Tibial artery (tissue), 4 donors: ENCODE results near the gene RASSF4.

ENCODE experiments used
- DNase-seq, 2 donors: peaks; one replicate each; pipeline ENCODE4 v3.0.0-alpha.2; 2019
- H3K27ac ChIP-seq, 2 donors: fragments of 200-600 bp; sonication (generic) in 1 of 2; 1 replicate in 1 of 2; 2 replicates in 1 of 2; pipeline ENCODE4 v1.5.1; 2018 to 2019; ENCODE audit warnings: mild to moderate bottlenecking in 1 of 2
- H3K27me3 ChIP-seq, 2 donors: fragments of 200-600 bp; sonication (generic) in 1 of 2; one replicate each; pipeline versions ENCODE4 v1.5.1 to v1.6.0; 2016 to 2019
- H3K36me3 ChIP-seq, 3 donors: fragments of 200-600 bp; sonication (generic) in 2 of 3; one replicate each; pipeline ENCODE4 v1.5.1; 2016 to 2019; ENCODE audit warnings: mild to moderate bottlenecking in 2 of 3
- H3K4me1 ChIP-seq, 4 donors: fragments of 200-600 bp; sonication (generic) in 2 of 4; 1 replicate in 3 of 4; 2 replicates in 1 of 4; pipeline ENCODE4 v1.5.1; 2016 to 2019
- H3K4me3 ChIP-seq, 2 donors: fragments of 200-600 bp; sonication (generic) in 1 of 2; 1 replicate in 1 of 2; 2 replicates in 1 of 2; pipeline ENCODE4 v1.5.1; 2018 to 2019; ENCODE audit warnings: mild to moderate bottlenecking in 2 of 2
- H3K9me3 ChIP-seq, 3 donors: fragments of 200-600 bp; sonication (generic) in 1 of 3; one replicate each; pipeline ENCODE4 v1.5.1; 2016 to 2019
- intact Hi-C: fragments of 100-400 bp; cut with DNase I; formaldehyde crosslinking; loops from one replicate; pipeline ENCODE4 v1.15.0; 2023; ENCODE audit warnings: low total_unique reads
- TF ChIP-seq, protein P1 (sequence below), 2 experiments: fragments of 200-600 bp in 1 of 2; fragments of 450-650 bp in 1 of 2; IDR thresholded peaks; one replicate each; pipeline ENCODE4 v1.5.1; 2017 to 2019; ENCODE audit warnings: antibody characterized with exemption in 2 of 2, mild to moderate bottlenecking in 1 of 2, moderate library complexity in 1 of 2

The RASSF4 gene

DNA sequence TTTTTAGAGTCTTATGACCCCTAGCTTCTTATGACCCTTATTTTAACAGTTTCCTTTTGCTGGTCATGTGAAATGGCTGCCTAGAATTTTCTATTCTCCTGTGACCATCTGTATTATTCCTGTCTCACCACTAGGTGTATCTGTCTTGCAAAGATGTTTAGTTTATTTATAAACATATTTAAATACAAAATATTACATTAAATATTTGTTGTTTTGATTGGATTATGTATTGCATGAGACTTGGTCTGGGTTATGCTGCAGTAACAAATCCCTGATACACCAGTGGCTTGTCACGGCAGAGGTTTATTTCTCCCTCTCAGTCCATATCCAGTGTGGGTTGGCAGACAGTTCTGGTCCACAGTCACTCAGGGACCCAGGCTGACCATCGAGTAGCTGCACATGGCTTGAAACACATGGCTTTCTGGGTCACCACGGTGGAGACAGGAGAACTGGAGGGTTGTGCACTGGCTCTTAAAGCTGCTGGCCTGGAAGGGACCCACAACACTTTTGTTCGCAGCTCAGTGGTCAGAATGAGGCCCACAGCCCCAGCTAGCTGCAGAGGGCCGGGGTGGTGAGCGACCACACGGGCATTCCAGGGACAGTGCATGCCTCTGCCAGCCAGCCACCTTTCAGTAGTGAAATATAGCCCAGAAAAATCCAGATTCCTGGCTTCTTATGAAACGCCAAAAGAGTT, 7.4 kb downstream of the RASSF4 start:
- no peaks in the 10 kb centered on the region for H3K27me3 ChIP-seq
- H3K9me3 ChIP-seq: no peaks in the 10 kb centered on the region
- intact Hi-C loops: no loop called here
- peak overlapping the region; percentile 71 to 83 for H3K27ac ChIP-seq
- H3K4me3 ChIP-seq: no peak overlapping the region
- TF ChIP-seq, protein P1, sequence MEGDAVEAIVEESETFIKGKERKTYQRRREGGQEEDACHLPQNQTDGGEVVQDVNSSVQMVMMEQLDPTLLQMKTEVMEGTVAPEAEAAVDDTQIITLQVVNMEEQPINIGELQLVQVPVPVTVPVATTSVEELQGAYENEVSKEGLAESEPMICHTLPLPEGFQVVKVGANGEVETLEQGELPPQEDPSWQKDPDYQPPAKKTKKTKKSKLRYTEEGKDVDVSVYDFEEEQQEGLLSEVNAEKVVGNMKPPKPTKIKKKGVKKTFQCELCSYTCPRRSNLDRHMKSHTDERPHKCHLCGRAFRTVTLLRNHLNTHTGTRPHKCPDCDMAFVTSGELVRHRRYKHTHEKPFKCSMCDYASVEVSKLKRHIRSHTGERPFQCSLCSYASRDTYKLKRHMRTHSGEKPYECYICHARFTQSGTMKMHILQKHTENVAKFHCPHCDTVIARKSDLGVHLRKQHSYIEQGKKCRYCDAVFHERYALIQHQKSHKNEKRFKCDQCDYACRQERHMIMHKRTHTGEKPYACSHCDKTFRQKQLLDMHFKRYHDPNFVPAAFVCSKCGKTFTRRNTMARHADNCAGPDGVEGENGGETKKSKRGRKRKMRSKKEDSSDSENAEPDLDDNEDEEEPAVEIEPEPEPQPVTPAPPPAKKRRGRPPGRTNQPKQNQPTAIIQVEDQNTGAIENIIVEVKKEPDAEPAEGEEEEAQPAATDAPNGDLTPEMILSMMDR (IDR thresholded peaks at IDR 0.05): peak in 1 of 2 experiments; percentile 23
- H3K4me1 ChIP-seq: peaks cover 0 to 74% (median 61%) of the 10 kb centered on the region in 4 donors
- H3K36me3 ChIP-seq: peaks cover 16 to 30% (median 27%) of the 10 kb centered on the region in 3 donors
- DNase-seq: peak in 1 of 2 donors; percentile 64

DNA sequence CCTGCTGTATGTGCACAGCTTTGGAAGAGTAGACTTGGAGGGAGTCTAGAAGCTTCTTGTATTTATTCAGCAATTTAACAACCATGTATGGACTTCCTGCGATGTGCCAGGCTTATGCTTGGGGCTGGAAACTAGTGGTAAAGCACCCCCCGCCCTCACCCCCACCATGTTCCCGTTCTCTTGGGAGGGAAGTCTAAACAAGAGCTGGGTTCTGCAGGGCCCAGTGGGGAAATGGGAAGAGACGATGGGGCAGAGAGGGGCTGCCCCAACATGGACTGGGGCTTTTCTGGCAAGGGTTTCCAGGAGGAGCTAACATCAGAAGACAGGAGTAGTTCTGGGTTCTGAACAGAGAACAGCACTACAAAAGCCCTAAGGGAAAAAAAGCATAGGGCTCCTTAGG, 8.0 kb downstream of the RASSF4 start:
- TF ChIP-seq, protein P1 (IDR thresholded peaks at IDR 0.05): no peak
- H3K27me3 ChIP-seq: no peaks in the 10 kb centered on the region
- intact Hi-C loops: no loop called here
- H3K4me1 ChIP-seq: peaks cover 0 to 68% (median 58%) of the 10 kb centered on the region in 4 donors
- H3K36me3 ChIP-seq: peaks cover 16 to 32% (median 31%) of the 10 kb centered on the region in 3 donors
- no peaks in the 10 kb centered on the region for H3K9me3 ChIP-seq
- H3K4me3 ChIP-seq: no peak overlapping the region
- peak overlapping the region; percentile 71 to 83 for H3K27ac ChIP-seq
- peak in 1 of 2 donors; percentile 78 for DNase-seq

DNA sequence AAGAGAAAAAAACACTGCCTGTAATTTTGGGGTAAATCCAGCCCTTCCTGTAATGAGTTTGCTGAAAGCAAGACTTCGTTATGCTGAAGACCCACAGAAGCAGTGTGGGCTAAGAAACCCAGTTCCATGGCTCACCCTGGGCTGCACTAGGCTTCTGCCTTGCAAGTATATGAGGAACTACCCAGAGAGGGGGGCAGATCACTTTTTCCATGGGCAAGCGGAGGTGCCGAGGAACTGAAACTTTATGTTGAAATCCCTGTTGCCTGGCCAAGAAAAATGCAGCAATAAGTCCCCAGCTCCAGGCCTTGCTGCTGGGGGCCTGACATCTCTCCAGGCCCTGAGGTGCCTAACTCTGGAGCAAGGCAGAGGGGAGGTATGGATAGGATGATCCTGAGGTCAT, 8.5 kb downstream of the RASSF4 start:
- TF ChIP-seq, protein P1 (IDR thresholded peaks at IDR 0.05): no peak
- DNase-seq: peak; percentile 84 to 88
- H3K4me3 ChIP-seq: no peak overlapping the region
- no peaks in the 10 kb centered on the region for H3K27me3 ChIP-seq
- intact Hi-C loops: no loop called here
- no peaks in the 10 kb centered on the region for H3K9me3 ChIP-seq
- peak overlapping the region; percentile 71 to 83 for H3K27ac ChIP-seq
- H3K4me1 ChIP-seq: peaks cover 0 to 64% (median 56%) of the 10 kb centered on the region in 4 donors
- H3K36me3 ChIP-seq: peaks cover 16 to 32% (median 31%) of the 10 kb centered on the region in 3 donors

DNA sequence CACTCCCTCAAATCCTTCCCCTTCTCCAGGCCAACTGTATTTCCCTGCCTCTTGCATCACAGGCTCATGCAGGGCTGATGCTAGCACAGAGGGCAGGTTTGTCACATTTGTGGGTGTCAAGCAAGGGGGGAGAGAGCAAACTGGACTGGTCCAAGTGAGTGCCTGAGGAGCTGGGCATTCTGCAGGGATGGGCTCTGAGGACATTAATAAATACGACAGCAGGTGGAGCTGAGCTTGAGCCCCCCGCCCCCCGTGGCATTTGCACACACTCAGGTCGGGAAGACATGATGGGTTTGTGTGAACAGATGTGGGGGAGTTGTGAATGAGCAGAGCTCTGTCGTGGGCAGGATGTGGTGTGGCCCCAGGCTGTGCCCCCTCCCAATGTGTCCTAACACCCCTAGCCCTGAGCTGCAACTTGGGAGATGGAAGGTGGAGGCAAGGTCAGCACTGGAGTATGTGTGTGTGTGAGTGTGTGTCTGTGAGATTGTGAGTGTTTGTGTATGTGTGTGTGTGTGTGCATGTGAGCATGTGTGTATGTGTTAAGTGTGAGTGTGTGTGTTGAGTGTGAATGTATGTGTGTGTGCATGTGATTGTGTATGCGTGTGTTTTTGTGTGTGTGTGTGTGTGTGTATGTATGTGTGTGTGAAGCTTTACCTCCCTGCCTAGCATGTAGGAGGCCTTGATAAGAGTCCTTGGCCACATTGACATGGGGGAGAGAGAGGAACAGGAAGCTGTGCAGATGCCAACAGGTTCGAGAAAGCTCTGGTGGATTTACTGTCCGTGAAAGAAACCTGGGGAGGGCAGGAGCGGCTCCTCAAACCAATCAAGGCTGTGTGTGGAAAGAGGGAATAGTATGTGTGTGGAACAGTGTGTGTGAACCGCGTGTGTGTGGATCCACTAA, 9.1 kb downstream of the RASSF4 start:
- no peak overlapping the region for H3K4me3 ChIP-seq
- H3K4me1 ChIP-seq: peaks cover 0 to 63% (median 54%) of the 10 kb centered on the region in 4 donors
- peak in 1 of 2 donors; percentile 66 for DNase-seq
- intact Hi-C loops: no loop called here
- H3K9me3 ChIP-seq: no peaks in the 10 kb centered on the region
- H3K36me3 ChIP-seq: peaks cover 16 to 32% (median 31%) of the 10 kb centered on the region in 3 donors
- peak overlapping the region; percentile 71 to 83 for H3K27ac ChIP-seq
- H3K27me3 ChIP-seq: no peaks in the 10 kb centered on the region
- TF ChIP-seq, protein P1 (IDR thresholded peaks at IDR 0.05): no peak

DNA sequence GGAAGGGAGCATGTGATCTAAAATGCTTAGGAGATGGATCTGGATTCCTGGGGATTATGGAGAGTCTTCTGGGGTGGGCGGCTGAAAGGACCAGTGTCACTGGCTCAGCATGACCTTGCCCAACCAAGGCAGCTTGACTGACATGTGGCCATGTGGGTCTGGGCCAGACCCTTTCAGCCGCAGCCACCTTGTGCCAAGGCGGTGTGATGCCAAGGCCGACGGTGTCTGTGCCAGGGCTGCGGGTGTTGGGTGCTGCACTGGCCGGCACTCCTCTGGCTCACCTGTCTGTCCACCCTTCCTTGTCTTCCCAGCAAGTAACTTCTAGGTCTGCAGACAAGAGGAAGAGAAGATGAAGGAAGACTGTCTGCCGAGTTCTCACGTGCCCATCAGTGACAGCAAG, 10.3 kb downstream of the RASSF4 start:
- Histone ChIP-seq H3K9me3 (no peaks in the 10 kb centered on the region), H3K36me3 (peaks cover 16 to 32% (median 31%) of the 10 kb centered on the region in 3 donors), H3K4me1 (peaks cover 0 to 63% (median 53%) of the 10 kb centered on the region in 4 donors), H3K27ac (no peak overlapping the region), H3K4me3 (no peak overlapping the region), H3K27me3 (no peaks in the 10 kb centered on the region)
- no peak for DNase-seq
- TF ChIP-seq, protein P1 (IDR thresholded peaks at IDR 0.05): no peak
- intact Hi-C loops: loop anchor here (10.0 kb wide), 1 partner anchor 95 kb away; no protein-coding TSS in a partner anchor
